Transverse colon (tissue), 4 donors: ENCODE data around the gene CDRT4. TPM values are rescaled to one million over a fixed set of nuclear protein-coding genes. Genes with fewer than 3 reads are reported as not detected.
A peak's percentile ranks its signal among the peaks of the same experiment; 100 is the strongest.

Experiments
- DNase-seq: peaks from one replicate; pipeline ENCODE4 v3.0.0-alpha.2; 2019
- H3K27ac ChIP-seq, 4 donors: fragments of 200-600 bp; sonication (generic); 2 replicates each; pipeline ENCODE4 v1.5.1; 2016 to 2018; ENCODE audit warnings: inconsistent platforms in 4 of 4
- H3K27me3 ChIP-seq: fragments of 200-600 bp; sonication (generic); 2 replicates; pipeline ENCODE4 v1.5.1; 2017; ENCODE audit warnings: inconsistent platforms
- H3K36me3 ChIP-seq, 4 donors: fragments of 200-600 bp; sonication (generic); 2 replicates each; pipeline ENCODE4 v1.5.1; 2017 to 2019; ENCODE audit warnings: inconsistent platforms in 4 of 4
- H3K4me1 ChIP-seq, 4 donors: fragments of 200-600 bp; sonication (generic); 2 replicates each; pipeline ENCODE4 v1.5.1; 2017 to 2020; ENCODE audit warnings: inconsistent platforms in 4 of 4
- H3K4me3 ChIP-seq, 4 donors: fragments of 200-600 bp; sonication (generic); 1 replicate in 1 of 4; 2 replicates in 3 of 4; pipeline versions ENCODE4 v1.5.1 to v1.6.1; 2017 to 2019; ENCODE audit warnings: inconsistent platforms in 4 of 4
- H3K9me3 ChIP-seq, 2 donors: fragments of 200-600 bp; sonication (generic); 2 replicates each; pipeline ENCODE4 v1.5.1; 2017 to 2019; ENCODE audit warnings: inconsistent platforms in 2 of 2
- EP300 ChIP-seq: sonication (generic); formaldehyde crosslinking; IDR thresholded peaks from one replicate; pipeline ENCODE4 v1.6.1; 2017; ENCODE audit warnings: antibody characterized with exemption, low read depth
- POLR2A ChIP-seq: fragments of 450-650 bp; IDR thresholded peaks from one replicate; pipeline ENCODE4 v1.6.1; 2016; ENCODE audit warnings: antibody characterized with exemption, mild to moderate bottlenecking, moderate library complexity
- POLR2AphosphoS5 ChIP-seq, 3 donors: sonication (generic); formaldehyde crosslinking; IDR thresholded peaks; one replicate each; pipeline ENCODE4 v1.6.1; 2016; ENCODE audit warnings: antibody characterized with exemption in 3 of 3
- WGBS, 2 donors: methylation state at CpG; one replicate each; pipeline ENCODE4 v1.1.5; 2018; ENCODE audit warnings: low coverage in 1 of 2; 5-methylcytosine and 5-hydroxymethylcytosine counted together
- in situ Hi-C, 4 donors: fragments of 200-750 bp; cut with MboI; loops; one replicate each; pipeline versions ENCODE4 v1.15.0 to v1.15.1; 2017; ENCODE audit warnings: low sequenced_read_pairs in 3 of 4, low pct_ligation_motif_present in 1 of 4, low pct_unique_long_range_greater_than_20kb in 1 of 4
- intact Hi-C: fragments of 100-400 bp; cut with DNase I; formaldehyde crosslinking; loops from one replicate; pipeline ENCODE4 v1.15.1; 2023; ENCODE audit warnings: low total_unique reads
- total RNA-seq, 4 donors: library from RNA; depleted of rRNA; stranded (reverse); fragments of >200 nt; gene quantifications; one replicate each; pipeline ENCODE4 v1.1.0, GENCODE V29; 2016
- TF ChIP-seq, protein P1 (sequence below), 5 experiments: fragments of 200-600 bp in 3 of 5; fragments of 450-650 bp in 2 of 5; sonication (generic) in 3 of 5; IDR thresholded peaks; 1 replicate in 2 of 5; 2 replicates in 3 of 5; pipeline ENCODE4 v1.5.1; 2016 to 2017; ENCODE audit warnings: antibody characterized with exemption in 5 of 5, inconsistent platforms in 3 of 5, mild to moderate bottlenecking in 2 of 5, moderate library complexity in 1 of 5

The CDRT4 gene
- total RNA-seq, 4 donors from 2014 or later = 2.2 to 93.5 (median 14.4) TPM

DNA sequence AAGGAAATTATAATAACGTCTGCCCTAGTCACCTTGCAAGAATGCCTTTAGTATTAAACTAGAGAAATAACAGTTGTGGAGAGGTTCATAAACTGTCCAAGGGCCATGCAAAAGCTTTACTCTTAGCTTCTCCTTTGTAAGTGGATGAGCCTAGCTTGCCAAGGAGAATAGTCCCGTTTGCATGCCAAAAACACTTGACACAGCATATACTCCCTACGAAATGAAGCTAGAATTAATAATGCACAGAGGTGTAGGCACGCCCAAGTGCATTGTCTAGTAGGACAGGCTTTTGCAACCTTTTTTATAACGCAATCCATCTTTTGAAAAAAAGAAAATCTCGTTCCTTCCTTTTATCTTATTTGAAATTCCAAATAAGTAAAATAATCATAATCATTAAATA lies 12.8 kb upstream of the CDRT4 start:
- in situ Hi-C loops = no loop called here
- 57 to 68% methylated on average over 6 of the region's 6 CpGs for WGBS, 2 donors
- no peaks in the 10 kb centered on the region for H3K36me3 ChIP-seq
- no peaks in the 10 kb centered on the region for H3K27me3 ChIP-seq
- DNase-seq = no peak
- peaks cover 0 to 9% (median 4%) of the 10 kb centered on the region in 4 donors for H3K4me1 ChIP-seq
- TF ChIP-seq, protein P1, sequence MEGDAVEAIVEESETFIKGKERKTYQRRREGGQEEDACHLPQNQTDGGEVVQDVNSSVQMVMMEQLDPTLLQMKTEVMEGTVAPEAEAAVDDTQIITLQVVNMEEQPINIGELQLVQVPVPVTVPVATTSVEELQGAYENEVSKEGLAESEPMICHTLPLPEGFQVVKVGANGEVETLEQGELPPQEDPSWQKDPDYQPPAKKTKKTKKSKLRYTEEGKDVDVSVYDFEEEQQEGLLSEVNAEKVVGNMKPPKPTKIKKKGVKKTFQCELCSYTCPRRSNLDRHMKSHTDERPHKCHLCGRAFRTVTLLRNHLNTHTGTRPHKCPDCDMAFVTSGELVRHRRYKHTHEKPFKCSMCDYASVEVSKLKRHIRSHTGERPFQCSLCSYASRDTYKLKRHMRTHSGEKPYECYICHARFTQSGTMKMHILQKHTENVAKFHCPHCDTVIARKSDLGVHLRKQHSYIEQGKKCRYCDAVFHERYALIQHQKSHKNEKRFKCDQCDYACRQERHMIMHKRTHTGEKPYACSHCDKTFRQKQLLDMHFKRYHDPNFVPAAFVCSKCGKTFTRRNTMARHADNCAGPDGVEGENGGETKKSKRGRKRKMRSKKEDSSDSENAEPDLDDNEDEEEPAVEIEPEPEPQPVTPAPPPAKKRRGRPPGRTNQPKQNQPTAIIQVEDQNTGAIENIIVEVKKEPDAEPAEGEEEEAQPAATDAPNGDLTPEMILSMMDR (IDR thresholded peaks at IDR 0.05) = no peak
- TF ChIP-seq EP300 (no peak), POLR2AphosphoS5 (IDR thresholded peaks at IDR 0.05) (no peak), POLR2A (no peak)
- H3K9me3 ChIP-seq = no peaks in the 10 kb centered on the region
- H3K27ac ChIP-seq = no peak overlapping the region
- H3K4me3 ChIP-seq = no peak overlapping the region
- intact Hi-C loops = no loop called here

GRCh38 chr17:15479703-15480102 lies 12.3 kb upstream of the CDRT4 start:
- no peak overlapping the region for H3K27ac ChIP-seq
- in situ Hi-C loops (no loop called here), intact Hi-C loops (no loop called here)
- no peaks in the 10 kb centered on the region for H3K27me3 ChIP-seq
- H3K9me3 ChIP-seq = no peaks in the 10 kb centered on the region
- H3K4me1 ChIP-seq = peaks cover 0 to 9% (median 4%) of the 10 kb centered on the region in 4 donors
- H3K36me3 ChIP-seq = no peaks in the 10 kb centered on the region
- DNase-seq = no peak
- H3K4me3 ChIP-seq = no peak overlapping the region
- no peak for TF ChIP-seq POLR2A
- no peak for TF ChIP-seq EP300
- TF ChIP-seq POLR2AphosphoS5 (IDR thresholded peaks at IDR 0.05) = no peak
- TF ChIP-seq, protein P1 (IDR thresholded peaks at IDR 0.05) = no peak

DNA sequence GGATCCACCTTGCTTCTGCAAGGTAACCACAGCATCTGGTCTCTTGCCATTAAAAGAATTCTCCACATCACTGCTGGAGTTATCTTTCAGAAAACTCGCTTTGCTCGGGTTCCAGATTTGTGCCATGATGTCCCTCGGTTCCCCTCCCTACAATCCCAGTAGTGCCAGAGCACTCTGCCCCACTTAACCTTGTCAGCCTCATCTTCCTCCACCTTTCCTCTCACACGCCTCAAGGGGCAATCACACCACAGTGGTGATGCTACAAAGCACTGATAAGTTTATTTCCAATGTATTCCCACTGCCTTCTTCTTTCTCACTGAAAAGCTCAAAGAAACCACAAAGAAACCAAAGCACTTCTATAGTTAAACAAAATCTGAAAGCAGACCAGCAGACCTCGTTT lies 11.4 kb upstream of the CDRT4 start:
- no peak overlapping the region for H3K4me3 ChIP-seq
- H3K27ac ChIP-seq = no peak overlapping the region
- no peaks in the 10 kb centered on the region for H3K36me3 ChIP-seq
- TF ChIP-seq EP300 (no peak), POLR2AphosphoS5 (IDR thresholded peaks at IDR 0.05) (no peak), POLR2A (no peak)
- TF ChIP-seq, protein P1 (IDR thresholded peaks at IDR 0.05) = no peak
- WGBS, 2 donors = 78 to 93% methylated on average over 1 to 5 of the region's 5 CpGs
- H3K4me1 ChIP-seq = peaks cover 3 to 14% (median 10%) of the 10 kb centered on the region in 4 donors
- intact Hi-C loops (no loop called here), in situ Hi-C loops (no loop called here)
- no peaks in the 10 kb centered on the region for H3K9me3 ChIP-seq
- no peaks in the 10 kb centered on the region for H3K27me3 ChIP-seq
- DNase-seq = no peak

- 90 to 100% methylated on average over 4 to 8 of the region's 8 CpGs for WGBS, 2 donors
- Histone ChIP-seq H3K9me3 (no peaks in the 10 kb centered on the region), H3K36me3 (no peaks in the 10 kb centered on the region), H3K27me3 (no peaks in the 10 kb centered on the region), H3K27ac (peak overlapping the region in 3 of 4 donors; percentile 11 to 49 (median 39)), H3K4me1 (peaks cover 3 to 24% (median 20%) of the 10 kb centered on the region in 4 donors), H3K4me3 (no peak overlapping the region)
- no peak for DNase-seq
- intact Hi-C loops = no loop called here
- in situ Hi-C loops = no loop called here
- TF ChIP-seq POLR2AphosphoS5 (IDR thresholded peaks at IDR 0.05) = peak; percentile 14 to 55 (median 45)
- TF ChIP-seq POLR2A = no peak
Measured at GRCh38 chr17:15475631-15476354, 8.4 kb upstream of the CDRT4 start.
